GM12891 (cell line): ENCODE data around the gene JAKMIP3.

Source experiments
- PAX5 ChIP-seq: IDR thresholded peaks from 2 replicates; pipeline ENCODE4 v1.6.1; 2011; ENCODE audit warnings: low read length, moderate library complexity, mild to moderate bottlenecking; ENCODE audit not compliant: insufficient read depth, severe bottlenecking
- POLR2A ChIP-seq: IDR thresholded peaks from 2 replicates; pipeline ENCODE4 v1.6.1; 2011; ENCODE audit warnings: low read depth, low read length, control low read depth
- POLR2AphosphoS5 ChIP-seq: IDR thresholded peaks from 2 replicates; pipeline ENCODE4 v1.6.1; 2011; ENCODE audit warnings: low read depth, low read length, control low read depth

- TF ChIP-seq POLR2AphosphoS5 (no peak), POLR2A (no peak), PAX5 (no peak)
Measured at GRCh38 chr10:132033632-132034031, 32.1 kb upstream of the JAKMIP3 start.
